Measurements from ENCODE around the gene FAM240A.
"Not testable (repeated sequence)": the region's sequence is repeated elsewhere in the genome, so short reads cannot be mapped to it uniquely, and the experiment has no call there.

FAM240A gene

DNA sequence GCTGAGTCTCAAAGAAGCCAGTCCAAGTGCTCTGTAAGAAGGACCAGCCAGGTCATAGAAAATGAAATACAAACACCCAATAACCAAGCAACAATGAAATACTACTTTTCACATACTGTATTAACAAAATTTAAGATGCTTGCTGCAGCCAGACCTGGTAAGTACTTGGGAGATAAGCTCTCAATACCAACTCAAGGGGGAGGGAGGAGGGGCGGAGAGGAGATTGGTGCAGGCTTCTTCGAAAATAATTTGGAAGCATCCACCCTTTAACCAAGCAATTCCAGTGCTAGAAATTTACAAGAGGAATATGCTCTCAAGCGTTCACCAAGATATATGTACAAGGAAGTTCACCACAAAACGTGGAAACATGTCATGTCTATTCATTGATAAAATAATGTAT is 38.6 kb upstream of the FAM240A start:
- in situ Hi-C loops (cut with MboI; ENCODE audit: low pct_unique_long_range_greater_than_20kb, low sequenced_read_pairs, unreplicated experiment), result no loop called here

DNA sequence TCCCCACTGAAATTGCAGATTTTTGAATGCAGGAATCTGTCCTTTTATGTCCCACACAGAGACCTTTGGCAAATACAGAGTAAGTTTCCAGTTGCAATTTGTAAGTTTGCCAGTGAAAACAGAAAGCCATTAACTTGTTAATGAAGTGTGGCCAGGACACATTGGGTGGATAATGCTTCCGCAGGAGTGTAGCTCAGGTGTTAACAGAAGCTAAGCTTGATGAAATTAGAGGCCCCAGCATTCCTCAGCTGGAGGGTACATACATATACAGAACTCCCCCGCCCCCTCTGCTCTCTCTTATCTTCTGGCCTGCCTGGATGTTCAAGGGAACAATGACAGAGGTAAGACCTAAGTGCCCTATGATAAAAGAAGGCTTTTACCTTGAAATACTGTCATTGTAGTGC is 38.1 kb upstream of the FAM240A start:
- DNase-seq (ENCODE audit: low spot score), result no peak
- in situ Hi-C loops (cut with MboI; ENCODE audit: low pct_unique_long_range_greater_than_20kb, low sequenced_read_pairs, unreplicated experiment), result no loop called here

More for the DNA sequence above, 38.6 kb upstream of the FAM240A start:
- TF ChIP-seq, protein P1, sequence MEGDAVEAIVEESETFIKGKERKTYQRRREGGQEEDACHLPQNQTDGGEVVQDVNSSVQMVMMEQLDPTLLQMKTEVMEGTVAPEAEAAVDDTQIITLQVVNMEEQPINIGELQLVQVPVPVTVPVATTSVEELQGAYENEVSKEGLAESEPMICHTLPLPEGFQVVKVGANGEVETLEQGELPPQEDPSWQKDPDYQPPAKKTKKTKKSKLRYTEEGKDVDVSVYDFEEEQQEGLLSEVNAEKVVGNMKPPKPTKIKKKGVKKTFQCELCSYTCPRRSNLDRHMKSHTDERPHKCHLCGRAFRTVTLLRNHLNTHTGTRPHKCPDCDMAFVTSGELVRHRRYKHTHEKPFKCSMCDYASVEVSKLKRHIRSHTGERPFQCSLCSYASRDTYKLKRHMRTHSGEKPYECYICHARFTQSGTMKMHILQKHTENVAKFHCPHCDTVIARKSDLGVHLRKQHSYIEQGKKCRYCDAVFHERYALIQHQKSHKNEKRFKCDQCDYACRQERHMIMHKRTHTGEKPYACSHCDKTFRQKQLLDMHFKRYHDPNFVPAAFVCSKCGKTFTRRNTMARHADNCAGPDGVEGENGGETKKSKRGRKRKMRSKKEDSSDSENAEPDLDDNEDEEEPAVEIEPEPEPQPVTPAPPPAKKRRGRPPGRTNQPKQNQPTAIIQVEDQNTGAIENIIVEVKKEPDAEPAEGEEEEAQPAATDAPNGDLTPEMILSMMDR (IDR thresholded peaks at IDR 0.05; ENCODE audit: extremely low read depth, insufficient read depth, missing control alignments), result no peak
- no peak for DNase-seq (ENCODE audit: low spot score)

DNA sequence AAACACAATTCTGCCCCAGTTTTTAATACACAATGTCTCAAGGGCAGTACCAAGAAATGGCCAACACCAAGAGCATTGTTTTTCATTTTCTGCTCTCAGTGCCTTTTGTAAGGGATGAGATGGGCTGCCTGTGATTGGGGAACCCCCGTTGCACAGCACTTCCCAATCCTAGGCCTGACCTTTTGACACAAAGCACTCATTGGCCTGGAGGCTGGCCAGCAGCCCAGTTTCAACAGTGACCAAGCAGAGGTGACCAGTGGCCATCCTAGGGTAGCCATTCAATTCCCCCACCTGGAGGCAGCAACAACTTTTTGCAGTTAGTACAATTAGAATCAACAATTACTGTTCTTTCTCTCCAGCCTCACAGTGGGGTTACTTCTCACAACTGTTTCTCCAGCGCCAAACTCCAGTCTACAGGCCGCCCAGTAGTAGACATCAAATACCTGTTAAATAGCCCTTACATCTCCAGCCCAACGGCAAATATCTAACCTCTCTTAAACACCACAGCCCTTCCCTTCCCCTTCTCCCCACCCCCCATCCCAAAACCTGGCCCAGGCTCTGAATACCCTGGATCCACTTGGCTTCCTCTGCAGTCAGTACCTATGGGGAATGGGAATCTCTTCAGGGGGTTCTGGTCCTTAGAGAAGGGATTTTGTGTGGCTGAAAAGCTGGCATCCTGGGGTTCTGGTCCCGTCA is 37.3 kb upstream of the FAM240A start:
- in situ Hi-C loops (cut with MboI; ENCODE audit: low pct_unique_long_range_greater_than_20kb, low sequenced_read_pairs, unreplicated experiment), result no loop called here
- DNase-seq (ENCODE audit: low spot score), result no peak
- TF ChIP-seq, protein P1 (IDR thresholded peaks at IDR 0.05; ENCODE audit: extremely low read depth, insufficient read depth, missing control alignments), result no peak

More for the DNA sequence above, 38.1 kb upstream of the FAM240A start:
- TF ChIP-seq, protein P1 (IDR thresholded peaks at IDR 0.05; ENCODE audit: extremely low read depth, insufficient read depth, missing control alignments), result no peak

DNA sequence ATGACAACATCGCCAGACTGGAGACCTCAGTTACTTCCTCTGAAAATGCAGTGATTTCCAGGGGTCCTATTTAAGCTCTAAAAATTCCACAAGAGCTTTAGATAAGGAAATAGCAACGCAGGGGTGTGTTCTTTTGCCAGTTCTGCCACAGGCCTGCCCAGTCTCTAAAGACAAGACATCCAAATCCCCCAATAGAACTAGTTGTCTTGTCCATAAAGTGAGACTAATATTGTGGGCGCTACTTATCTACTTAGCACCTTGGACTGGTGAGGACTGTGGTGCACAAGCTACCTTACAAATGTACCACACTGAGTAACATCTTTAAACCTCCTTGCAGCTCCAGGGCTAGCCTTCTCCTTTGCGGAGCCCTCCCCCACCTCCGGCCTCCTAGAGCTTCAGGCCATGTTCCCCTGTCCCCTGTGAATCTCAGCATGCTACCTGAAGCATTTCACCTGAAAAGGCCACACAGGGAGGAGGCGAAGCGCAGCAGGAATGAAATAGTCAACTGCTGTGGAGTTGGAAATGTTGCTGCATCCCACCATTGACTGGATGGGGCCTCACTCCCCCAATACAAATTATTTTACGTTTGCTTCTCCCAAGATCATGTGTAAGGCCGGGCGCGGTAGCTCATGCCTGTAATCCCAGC is 36.6 kb upstream of the FAM240A start:
- in situ Hi-C loops (cut with MboI; ENCODE audit: low pct_unique_long_range_greater_than_20kb, low sequenced_read_pairs, unreplicated experiment), result no loop called here
- TF ChIP-seq, protein P1 (IDR thresholded peaks at IDR 0.05; ENCODE audit: extremely low read depth, insufficient read depth, missing control alignments), result no peak
- DNase-seq (ENCODE audit: low spot score), result no peak

DNA sequence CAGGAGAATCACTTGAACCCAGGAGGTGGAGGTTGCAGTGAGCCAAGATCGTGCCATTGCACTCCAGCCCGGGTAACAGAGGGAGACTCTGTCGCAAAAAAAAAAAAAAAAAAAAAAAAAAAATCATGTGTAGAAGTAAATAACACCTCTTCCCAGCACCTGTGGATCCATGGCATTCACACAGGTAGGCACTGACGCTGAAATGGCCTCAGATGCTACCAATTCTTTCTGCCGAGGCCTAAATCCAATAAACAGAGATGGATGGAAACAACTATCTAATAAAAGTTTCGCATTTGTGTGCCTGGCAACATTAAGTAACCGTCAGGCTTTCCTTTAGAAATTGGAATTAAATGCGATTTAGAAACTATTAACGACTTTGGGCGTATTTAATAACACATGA is 35.9 kb upstream of the FAM240A start:
- no peak for DNase-seq (ENCODE audit: low spot score)
- in situ Hi-C loops (cut with MboI; ENCODE audit: low pct_unique_long_range_greater_than_20kb, low sequenced_read_pairs, unreplicated experiment), result no loop called here
- TF ChIP-seq, protein P1 (IDR thresholded peaks at IDR 0.05; ENCODE audit: extremely low read depth, insufficient read depth, missing control alignments), result no peak

DNA sequence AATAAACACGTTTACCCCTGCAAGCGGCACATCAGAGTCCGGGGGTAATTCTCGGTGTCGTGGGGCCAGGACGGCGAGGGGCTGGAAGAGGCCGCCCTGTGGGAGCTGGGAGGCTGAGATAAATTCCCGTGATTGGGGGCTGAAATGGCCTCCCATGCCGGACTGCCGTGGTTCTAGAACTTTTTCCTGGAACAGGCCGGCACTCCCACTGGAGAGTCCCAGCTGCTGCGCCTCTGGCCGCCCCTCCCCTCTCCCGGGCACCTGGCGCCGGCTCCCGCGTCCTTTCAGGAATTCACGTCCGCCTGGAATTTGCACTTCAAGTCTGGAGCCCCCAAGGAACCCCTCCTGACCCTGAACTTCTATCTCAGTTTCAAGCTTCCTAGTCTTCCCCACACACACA is 35.4 kb upstream of the FAM240A start:
- DNase-seq (ENCODE audit: low spot score), result no peak
- TF ChIP-seq, protein P1 (IDR thresholded peaks at IDR 0.05; ENCODE audit: extremely low read depth, insufficient read depth, missing control alignments), result no peak
- in situ Hi-C loops (cut with MboI; ENCODE audit: low pct_unique_long_range_greater_than_20kb, low sequenced_read_pairs, unreplicated experiment), result no loop called here

DNA sequence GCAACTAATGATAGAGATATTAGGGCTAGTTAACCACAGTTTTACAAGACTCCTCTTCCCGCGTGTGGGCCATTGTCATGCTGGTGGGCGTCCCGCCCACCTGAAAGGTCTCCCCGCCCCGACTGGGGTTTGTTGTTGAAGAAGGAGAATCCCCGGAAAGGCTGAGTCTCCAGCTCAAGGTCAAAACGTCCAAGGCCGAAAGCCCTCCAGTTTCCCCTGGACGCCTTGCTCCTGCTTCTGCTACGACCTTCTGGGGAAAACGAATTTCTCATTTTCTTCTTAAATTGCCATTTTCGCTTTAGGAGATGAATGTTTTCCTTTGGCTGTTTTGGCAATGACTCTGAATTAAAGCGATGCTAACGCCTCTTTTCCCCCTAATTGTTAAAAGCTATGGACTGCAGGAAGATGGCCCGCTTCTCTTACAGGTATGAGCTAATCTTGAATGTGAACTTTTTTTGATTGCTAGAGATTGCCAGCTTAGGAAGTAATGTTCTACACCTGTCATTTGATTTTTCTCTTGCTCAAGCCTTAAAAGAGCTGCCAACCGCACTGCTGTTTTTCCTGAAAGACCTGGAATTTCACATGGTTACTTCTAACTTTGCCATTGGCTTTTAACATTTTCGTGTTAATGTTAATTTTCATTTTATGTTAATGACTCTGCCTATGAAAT is 34.6 kb upstream of the FAM240A start:
- in situ Hi-C loops (cut with MboI; ENCODE audit: low pct_unique_long_range_greater_than_20kb, low sequenced_read_pairs, unreplicated experiment); DNase-seq (ENCODE audit: low spot score): not testable (repeated sequence)
